ENCODE data around the gene AGPS. TPM values are rescaled to one million over a fixed set of nuclear protein-coding genes. Genes with fewer than 3 reads are reported as not detected.
"Not testable (repeated sequence)": the region's sequence is repeated elsewhere in the genome, so short reads cannot be mapped to it uniquely, and the experiment has no call there.

Gene AGPS
- total RNA-seq, 1 donor from 2014 or later = 53.9 TPM

DNA sequence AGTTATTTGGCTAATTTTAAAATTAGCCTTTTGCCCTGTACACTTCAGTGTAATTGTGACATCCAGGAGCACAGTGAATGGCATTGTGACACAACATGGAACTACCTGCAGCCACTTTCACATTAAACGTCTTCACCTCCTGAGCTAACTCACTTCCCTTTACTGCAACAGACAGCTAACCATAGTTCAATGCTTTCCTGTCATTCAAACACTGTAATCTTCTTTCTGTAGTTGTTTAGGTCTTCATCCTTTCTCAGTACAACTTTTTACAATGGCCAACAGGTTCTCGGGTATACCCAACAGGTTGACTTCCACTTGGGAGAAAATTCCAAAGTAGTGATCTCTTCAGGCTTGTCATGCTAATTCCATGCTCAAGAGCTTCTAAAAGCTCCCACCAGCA lies 8.6 kb upstream of the AGPS start:
- no peak for DNase-seq (ENCODE audit: extremely low read depth, low read depth, low spot score)

DNA sequence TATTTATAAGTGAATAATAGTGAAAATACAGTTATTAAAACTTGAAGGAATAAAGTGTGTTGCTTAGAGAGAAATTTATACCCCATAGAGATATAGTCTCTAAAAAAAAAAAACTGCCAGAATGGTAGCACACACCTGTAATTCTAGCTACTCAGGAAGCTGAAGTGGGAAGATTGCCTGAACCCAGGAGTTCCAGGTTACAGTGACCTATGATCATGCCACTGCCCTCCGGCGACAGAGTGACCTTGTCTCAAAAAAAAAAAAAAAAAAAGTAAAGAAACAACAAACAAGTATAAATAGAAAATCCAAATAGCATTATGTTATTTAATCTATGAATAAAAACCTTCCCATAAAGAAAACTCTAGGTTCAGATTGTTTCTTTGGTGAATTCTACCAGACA lies 7.4 kb upstream of the AGPS start:
- DNase-seq (ENCODE audit: extremely low read depth, low read depth, low spot score) = no peak

DNA sequence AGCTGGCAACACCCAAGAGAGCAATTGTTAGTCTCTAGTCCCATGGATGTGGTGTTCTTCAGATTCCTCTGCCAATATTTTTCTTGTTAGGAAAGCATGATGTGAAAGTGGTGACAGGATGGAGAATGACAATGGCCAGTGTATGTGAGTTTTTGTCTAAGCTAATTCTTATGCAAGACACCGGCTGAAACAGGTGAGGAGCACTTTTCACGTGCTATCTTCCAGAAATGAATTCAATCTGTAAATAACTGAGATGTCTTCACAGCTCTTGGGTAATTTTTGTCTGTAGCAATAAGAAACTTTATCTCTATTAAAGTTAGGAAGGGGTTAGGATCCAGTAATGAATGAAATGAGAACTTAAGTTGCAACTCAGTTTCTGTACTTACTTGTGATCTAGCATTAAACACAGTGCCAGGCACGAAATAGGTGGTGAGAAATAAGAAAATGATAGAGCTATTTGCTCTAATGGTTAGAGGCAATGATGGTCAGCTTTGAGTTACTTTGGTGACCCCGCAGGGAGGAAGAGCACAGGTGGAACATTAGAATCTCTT lies 676 bp upstream of the AGPS start:
- DNase-seq (ENCODE audit: extremely low read depth, low read depth, low spot score) = no peak

DNA sequence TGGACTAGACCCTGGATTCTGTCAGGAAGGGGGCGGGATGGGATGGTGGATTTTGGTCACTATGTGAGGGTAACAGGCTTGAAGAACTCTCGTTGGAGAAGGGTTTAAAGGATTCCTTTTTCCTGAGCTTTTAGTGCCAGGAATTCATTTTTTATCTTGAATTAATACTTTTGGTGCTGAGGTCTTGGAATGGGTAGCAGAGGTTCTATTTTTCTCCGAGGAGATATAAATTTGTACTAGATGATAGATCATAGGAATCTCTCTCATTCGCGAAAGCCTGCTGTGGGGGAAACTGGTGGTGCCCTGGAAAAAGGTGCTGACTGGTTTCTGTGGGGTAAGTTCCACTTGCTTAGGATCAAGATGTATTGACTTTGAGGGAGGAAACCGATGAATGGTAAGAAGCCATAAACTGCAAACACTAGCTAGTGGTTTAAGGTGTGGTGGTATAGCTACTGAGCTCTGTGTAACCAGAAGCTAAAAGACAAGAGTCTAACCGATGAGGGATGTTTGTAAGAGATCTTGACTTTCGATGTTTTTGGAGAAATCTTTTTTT lies 706 bp downstream of the AGPS start:
- DNase-seq (ENCODE audit: extremely low read depth, low read depth, low spot score) = no peak

DNA sequence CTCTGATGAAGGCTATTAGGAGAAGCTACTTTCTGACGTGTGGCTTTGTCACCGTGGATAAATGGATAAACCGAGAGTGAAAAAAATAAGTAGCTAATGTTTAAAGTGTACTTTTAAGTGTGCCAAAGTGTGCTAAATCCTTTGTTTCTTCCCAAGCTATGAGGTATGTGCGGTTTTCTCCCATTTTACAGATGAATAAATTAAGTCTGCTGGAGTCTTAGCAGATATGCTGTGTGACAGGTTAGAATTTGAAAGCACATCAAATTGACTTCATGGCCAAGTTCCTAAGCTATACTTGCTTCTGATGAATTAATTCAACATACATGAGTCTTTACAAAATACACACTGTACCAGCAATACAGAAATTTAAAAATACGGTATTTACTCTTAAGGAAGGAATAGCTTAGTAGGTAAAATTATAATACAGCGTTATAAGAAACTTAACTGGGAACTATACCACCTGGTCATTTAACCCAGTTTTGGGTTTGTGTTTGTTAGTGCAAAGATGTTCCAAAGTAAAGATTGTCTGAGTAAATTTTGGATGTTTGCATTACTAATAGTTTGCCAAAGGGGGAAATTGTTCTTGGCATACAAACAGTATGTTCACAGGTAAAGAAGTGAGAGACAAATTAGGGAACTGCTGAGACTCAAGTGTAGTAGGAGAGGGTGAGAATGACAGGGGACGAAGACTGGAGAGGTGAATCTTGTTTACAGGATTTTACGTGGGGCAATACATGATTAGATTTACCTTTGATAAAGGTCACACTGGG lies 1.4 kb downstream of the AGPS start:
- no peak for DNase-seq (ENCODE audit: extremely low read depth, low read depth, low spot score)

DNA sequence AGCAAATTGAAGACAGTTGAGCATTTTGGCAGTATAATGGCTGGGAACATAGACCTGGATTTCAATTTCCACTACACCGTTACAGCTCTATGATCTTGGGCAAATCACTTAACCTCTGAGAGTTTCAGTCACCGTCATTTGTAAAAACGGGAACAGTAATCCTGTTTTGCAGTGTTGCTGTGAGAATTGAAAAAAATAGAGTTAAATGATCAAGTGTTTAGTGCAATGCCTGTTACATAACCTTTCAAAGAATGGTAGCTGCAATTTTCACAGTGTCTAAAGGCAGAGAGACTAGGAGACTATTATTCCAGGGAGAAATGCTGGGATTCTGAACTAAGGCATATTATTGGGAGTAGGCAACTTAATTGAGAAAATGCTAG lies 2.0 kb downstream of the AGPS start:
- DNase-seq (ENCODE audit: extremely low read depth, low read depth, low spot score) = no peak

DNA sequence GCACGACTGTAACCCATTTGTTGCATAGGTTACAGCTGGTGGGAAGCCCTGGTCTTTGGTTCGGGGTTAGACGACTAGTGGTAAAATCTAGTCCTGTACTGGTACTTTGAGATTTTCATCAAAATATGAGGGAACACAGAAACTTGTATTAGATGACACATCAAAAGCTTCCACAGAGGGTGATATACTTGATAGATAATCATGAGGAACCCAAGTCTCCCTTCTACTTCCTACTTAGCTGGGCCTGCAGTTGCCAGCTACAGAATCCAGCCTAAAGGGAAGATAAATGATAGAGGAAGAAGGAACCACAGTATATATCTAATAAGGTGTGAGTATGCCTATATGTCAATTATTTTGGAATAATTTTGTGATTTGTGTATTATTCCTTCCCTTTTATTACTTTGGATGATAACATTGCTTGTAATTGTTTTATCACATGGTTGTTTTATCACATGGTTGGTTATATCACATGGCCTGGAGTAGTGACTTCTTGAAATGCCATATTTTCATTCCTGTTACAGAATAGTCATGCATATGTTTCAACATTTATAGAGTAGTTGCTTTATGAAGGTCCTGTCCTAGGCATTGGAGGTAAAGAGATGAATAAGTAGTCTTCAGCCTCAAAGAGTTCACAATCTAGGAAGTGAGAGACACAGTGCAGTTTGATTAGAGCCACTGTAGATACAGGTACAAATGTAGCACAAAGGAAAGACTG lies 2.9 kb downstream of the AGPS start:
- no peak for DNase-seq (ENCODE audit: extremely low read depth, low read depth, low spot score)

DNA sequence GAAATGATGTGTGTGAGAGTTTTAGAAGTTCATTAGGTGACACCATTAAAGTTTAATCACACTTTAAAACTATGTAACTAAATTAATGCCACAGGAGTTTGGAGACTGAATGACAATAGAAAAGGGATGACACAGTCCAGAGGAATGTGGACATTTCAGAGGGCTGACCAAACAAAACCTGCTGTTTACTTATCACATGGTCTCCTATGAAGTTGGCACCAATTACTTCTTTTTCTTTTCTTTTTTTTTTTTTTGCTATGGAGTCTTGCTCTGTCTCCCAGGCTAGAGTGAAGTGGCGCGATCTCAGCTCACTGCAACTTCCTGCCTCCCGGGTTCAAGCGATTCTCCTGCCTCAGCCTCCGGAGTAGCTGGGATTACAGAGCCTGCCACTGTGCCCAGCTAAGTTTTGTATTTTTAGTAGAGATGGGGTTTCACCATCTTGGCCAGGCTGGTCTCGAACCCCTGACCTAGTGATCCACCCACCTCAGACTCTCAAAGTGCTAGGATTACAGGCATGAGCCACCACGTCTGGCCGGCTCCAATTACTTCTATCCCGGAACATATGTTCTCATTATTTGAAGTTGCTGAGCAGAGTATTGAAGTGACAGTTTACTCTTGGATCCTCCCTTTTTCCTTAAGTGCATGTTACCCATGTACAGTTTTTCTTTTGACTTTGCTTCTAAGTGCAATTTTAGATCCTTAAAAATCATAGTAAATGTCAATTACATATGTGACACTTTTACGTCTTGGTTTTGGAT lies 4.3 kb downstream of the AGPS start:
- peak; percentile 90 for DNase-seq (ENCODE audit: extremely low read depth, low read depth, low spot score)

DNA sequence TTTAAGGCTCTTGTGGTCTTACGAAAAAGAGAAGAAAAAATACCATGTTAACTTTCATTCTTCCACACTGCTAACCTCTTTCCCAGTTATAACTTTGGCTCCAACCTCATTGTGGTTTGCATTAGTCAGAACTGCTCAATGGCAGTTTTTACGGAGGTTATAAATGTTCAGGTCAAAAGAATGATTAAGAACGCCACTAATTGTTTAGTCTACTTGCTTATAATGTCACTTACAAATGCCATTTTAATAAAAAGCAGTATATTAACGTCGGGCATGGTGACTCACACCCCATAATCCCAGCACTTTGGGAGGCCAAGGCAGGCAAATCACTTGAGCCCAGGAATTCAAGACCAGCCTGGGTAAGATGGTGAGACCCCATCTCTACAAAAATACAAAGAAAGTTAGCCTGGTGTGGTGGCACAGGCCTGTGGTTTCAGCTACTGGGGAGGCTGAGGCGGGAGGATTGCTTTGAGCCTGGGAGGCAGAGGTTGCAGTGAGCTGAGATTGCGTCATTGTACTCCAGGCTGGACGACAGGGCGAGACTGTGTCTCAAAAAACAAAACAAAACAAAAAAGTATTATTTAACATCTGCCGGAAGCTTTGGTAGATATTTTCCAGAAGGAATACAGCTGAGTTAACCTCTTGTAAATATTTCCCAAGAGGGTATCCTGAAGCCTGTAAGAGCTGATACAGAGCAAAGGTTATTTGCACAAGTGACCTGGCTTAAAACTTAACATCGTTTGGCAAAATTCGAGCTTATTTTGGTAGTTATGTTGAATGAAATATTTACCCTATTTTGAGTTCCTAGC lies 5.1 kb downstream of the AGPS start:
- DNase-seq (ENCODE audit: extremely low read depth, low read depth, low spot score) = no peak

DNA sequence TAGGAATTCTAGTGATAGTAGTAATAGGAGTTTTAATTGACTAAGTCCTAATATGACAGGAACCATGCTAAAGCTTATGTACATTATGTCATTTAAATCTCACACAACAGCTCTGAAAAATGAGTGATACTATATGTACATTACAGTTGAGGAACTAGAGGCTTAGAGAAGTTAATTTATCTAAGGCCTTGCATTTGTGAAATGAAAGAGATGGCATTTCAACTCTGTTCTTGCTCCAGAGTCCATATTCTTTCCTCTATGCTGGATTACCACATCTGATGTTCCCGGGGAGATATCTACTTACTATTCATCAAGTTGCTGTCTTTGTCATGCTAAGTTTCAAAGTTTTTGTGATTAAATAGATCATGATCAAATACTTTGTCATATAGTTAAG lies 5.7 kb downstream of the AGPS start:
- no peak for DNase-seq (ENCODE audit: extremely low read depth, low read depth, low spot score)

DNA sequence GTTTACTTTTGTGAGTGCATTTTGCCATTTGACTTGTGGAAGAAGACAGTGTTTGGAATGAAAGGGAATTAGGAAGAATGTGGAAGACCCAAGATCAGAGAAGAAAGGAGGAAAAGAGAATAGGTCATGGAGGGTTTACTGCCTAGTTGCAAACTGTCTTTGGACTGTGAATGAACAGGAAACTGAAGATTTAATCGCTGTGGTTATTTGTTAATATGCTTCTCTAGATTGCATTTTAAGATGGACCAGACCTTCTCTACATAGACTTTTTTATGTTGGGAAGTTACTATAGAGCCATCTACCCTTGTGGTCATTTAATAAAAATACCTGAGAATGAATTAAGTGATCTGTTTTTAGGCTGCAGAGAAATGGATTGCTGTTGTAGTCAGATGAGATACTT lies 6.2 kb downstream of the AGPS start:
- DNase-seq (ENCODE audit: extremely low read depth, low read depth, low spot score) = no peak

DNA sequence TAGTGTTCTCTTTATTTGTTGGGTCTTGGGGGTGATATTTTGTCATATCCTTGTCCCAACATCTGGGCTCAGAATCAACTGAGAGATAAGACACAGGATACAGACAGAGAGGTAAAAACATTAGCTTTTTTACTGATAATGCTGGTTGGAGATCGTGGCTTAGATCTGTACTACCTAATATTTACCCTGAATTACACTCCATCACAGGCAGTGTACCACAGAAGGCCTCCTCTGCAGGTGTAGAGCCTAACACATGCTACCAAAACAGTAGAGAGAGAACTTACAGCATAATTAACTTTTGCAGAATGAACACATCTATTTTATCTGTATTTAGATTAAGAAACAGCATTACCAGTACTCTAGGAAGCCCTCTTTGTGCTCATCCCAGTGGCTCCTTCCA lies 6.8 kb downstream of the AGPS start:
- DNase-seq (ENCODE audit: extremely low read depth, low read depth, low spot score) = no peak

DNA sequence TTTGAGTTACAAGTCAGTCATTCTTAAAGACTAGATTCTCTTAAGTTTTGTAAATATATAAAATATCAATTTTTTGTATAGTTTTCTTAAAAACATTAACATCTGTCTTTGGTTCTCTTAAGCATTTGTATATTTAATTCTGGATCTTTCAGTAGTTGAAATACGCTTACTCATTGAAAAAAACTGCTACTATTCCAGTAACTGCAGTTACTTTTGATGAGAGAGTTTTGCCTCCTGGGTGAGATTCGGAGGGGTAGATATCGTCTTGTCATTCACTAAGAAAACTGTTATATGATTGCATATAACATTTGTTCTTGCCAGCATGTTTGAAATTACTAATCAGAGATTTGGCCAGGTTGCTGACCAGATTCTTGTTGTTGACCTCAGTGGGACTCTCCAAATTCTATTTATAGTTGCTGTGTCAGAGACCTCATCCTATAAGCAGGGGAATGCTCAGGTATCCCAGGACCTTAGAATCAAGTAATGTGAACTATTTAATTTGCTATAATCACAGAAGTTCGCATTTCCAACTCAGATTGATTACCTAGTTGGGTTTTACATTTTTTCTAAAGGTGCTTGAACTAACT lies 7.9 kb downstream of the AGPS start:
- DNase-seq (ENCODE audit: extremely low read depth, low read depth, low spot score) = no peak

DNA sequence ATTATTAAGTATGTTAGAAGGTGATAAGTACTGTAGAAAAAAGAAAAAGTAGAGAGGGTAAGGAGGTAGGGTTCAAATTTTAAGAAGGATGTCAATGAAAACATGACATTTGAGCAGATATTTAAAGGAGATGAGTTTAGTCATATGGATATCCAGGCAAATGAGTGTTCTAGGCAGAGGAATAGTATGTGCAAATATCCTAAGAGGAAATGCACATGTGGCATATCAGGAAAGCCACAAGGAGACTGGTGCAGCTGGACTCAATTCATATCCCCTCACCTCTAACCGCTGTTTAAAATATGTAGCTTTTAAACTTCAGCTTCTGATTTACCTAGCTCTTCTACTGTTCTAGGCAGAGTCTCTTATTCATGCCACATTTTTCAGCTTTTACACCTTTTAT lies 9.5 kb downstream of the AGPS start:
- no peak for DNase-seq (ENCODE audit: extremely low read depth, low read depth, low spot score)

DNA sequence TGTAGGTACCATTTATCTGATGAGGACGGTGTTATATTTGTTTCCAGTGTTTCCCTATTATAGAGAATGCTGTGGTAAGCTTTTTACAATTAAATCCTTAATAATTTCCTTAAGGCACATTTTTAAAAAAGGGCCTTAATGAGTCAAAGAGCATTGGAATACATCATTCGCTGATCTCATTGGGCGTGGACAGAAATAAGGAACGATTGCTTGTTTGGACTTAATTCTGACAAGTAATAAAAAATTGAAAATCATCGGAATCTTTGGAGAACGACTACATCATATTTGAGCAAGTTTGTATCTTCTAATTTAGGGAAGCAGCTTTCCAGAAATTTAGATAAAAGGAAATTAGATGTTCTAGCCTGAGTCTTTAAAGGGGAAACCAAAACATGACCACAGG lies 11.3 kb downstream of the AGPS start:
- no peak for DNase-seq (ENCODE audit: extremely low read depth, low read depth, low spot score)

DNA sequence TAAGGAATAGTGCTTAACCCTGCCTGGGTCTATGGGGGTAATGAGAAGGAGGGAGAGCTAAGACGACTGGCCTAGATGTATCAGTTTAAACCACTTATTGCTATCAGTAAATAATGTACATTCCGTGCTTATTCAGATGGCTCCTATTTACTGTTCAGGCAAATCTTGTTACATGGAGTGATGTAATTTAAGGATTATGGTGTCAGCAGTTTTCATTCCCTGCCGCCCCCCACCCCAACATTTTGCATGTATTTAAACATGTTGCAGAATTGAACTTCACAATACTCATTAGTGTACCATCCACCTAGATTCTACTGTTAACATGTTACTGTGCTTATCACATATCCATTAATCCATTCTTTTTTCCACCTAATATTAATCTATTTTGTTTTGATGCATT lies 11.7 kb downstream of the AGPS start:
- DNase-seq (ENCODE audit: extremely low read depth, low read depth, low spot score) = no peak

DNA sequence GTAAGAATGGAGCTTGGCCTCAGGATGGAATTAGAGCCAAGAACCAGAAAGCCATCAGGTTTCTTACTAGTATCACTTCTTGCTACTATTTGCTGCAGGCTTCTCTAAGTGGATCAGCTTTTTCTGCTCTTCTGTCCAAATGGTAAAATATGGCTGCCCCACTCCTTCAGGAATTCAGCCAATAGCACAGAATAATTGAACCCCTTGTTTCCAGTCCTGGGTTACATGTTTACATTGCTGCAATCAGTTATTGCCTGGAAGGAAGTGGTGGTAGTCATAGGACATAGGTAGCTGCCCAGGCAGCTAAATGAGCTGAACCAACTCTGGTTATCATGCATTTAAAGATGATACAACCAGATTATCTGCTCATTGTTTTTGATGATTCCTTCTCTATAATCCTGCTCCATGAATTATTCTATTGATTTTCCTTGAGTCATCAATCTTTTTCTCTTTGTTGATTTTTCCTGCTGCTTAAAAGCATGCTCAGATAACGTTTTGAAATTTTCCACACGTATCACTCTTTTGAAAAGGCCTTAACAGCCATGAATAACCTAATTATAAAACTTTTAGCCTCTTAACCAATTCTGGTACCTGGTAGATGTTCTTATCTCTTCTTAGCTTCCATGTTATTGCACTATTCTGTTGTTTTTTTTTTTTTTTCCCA lies 12.6 kb downstream of the AGPS start:
- DNase-seq (ENCODE audit: extremely low read depth, low read depth, low spot score) = no peak

DNA sequence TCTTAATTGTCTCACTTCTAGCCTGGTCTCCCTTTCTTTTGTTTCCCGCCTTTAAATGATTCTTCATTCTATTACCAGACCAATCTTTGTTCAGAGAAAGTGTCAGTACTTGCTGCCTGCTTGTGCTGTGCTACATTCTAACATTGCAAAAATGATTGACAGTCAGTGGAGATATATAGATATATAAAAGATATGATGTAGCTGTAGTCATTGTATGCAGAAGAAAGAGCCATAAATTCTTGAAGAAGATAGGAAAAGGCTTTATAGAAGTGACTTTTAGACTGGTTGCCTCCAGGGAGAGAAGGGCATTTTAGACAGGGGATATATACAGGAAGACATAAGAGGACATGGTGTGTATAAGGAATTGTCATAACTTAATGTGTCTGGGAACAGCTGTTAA lies 13.6 kb downstream of the AGPS start:
- DNase-seq (ENCODE audit: extremely low read depth, low read depth, low spot score) = no peak

DNA sequence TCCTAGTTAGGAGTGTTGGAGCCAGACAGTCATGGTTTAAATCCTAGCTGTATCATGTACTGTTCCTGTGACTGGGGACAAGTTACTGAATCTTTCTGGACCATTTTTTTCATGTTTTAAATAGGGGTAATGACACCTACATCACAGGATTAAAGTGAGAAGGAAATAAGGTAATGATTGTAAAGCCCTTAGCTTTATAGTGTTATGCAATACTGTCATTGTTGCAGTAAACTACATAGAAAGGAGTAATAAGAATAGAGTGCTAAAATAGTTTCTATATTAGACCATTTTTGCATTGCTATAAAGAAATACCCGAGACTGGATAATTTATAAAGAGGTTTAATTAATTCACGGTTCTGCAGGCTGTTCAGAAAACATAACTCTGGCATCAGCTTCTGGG lies 14.5 kb downstream of the AGPS start:
- DNase-seq (ENCODE audit: extremely low read depth, low read depth, low spot score) = no peak

DNA sequence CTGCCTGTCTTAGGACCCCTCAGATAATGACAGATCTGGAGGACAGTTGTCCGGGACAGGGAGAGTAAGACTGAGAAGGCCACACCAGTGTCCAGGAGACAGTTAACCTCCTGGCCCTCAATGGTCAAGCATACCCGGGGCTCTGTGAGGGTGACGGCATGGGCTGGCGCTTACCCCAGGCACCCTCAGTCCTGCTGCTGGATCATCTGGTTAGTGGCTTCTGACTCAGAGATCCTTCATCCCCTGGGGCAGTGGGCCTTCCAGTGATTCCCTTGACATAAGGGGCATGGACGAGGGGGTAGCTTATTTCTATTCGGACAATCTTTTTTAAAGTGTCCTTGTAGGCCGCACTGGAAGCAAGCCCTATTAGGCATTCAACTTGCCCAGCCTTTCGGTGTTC lies 18.1 kb downstream of the AGPS start:
- DNase-seq (ENCODE audit: extremely low read depth, low read depth, low spot score) = not testable (repeated sequence)
